Measurements from ENCODE around the gene CHST8.

The CHST8 gene

GRCh38 chr19:33618884-33619283 is 2.9 kb upstream of the CHST8 start:
- DNase-seq, result no peak

GRCh38 chr19:33620611-33621010 is 1.1 kb upstream of the CHST8 start:
- DNase-seq, result no peak

GRCh38 chr19:33621065-33621785 is 528 bp upstream of the CHST8 start:
- DNase-seq, result no peak

- DNase-seq, result no peak
Observed at GRCh38 chr19:33622505-33622808, 704 bp downstream of the CHST8 start.

- no peak for DNase-seq
Observed at GRCh38 chr19:33622809-33623511, 1.2 kb downstream of the CHST8 start.

DNA sequence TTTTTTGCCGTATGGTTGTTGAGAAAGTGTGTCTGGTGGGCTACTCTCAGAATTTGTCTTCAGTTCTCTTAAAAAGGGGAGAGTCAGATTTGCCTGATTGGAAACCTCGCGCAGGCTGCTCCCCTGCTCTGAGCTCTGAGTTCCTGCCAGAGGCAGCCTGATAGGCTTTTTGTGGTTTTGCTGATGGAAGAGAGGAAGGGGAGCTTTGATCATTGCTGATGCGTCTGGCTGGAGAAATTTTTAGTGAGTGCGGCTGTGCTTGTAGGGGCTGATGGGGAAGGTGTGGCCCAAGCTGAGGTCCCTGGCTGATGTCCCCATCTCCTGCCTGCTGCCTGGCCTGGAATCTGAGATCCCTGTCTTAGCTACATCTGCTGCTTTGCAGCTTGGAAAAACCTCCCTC is 2.8 kb downstream of the CHST8 start:
- DNase-seq, result no peak

DNA sequence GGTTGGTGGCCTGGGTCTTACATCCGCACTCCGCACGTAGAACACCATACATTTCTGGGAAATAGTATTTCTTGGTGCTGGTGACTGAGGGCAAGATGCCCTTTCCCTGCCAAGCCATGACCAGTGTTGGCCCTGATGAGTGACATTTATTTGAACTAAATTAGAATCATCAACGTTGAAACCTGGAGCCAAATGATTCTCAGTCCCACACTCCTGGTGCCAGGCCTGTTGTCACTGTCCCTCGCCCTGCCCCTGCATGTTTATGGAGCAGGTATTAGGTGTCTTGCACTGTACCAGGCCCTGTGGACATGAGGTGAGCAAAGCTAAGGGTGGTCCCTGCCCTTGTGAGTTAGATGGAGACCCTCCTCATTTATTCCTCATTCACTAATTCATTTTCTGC is 5.8 kb downstream of the CHST8 start:
- no peak for DNase-seq

DNA sequence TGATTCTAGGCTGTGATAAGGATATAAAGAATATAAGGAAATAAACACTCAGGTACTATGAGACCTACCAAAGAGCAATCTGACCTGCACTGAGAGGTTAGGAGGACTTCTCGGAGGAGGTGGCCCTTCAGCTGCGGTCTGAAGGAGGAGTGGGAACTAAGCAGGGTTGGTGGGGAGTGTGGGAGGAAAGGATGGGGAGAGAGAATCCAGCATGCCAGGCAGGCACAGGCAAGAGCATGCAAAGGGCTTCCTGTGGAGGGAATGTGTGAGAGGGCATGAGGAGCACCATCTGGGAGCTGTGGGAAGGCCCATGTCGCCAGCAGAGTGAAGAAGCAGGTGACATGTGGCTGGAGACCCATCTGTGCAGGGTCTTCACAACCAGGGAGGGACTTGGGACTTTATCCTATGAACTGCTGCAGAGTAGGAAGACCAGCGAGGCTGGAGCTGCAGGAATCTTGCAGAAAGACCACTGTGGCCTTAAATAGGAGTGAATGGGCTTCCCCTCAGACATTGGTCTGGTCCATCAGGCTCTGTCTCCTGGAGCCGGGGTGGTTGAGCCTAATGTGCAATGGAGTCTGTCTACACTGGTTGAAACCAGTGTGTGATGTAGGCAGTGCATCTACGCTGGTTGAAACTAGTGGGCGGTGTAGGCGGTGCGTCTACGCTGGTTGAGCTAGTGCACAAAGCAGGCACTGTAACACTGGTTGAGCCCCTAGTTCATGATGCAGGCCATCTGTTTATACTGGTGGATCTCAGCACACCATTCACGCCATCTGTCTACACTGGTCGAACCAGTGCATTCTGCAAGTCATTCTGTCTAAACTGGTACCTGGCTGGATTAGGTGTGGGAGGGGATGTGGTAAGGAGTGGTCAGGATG is 6.4 kb downstream of the CHST8 start:
- no peak for DNase-seq

DNA sequence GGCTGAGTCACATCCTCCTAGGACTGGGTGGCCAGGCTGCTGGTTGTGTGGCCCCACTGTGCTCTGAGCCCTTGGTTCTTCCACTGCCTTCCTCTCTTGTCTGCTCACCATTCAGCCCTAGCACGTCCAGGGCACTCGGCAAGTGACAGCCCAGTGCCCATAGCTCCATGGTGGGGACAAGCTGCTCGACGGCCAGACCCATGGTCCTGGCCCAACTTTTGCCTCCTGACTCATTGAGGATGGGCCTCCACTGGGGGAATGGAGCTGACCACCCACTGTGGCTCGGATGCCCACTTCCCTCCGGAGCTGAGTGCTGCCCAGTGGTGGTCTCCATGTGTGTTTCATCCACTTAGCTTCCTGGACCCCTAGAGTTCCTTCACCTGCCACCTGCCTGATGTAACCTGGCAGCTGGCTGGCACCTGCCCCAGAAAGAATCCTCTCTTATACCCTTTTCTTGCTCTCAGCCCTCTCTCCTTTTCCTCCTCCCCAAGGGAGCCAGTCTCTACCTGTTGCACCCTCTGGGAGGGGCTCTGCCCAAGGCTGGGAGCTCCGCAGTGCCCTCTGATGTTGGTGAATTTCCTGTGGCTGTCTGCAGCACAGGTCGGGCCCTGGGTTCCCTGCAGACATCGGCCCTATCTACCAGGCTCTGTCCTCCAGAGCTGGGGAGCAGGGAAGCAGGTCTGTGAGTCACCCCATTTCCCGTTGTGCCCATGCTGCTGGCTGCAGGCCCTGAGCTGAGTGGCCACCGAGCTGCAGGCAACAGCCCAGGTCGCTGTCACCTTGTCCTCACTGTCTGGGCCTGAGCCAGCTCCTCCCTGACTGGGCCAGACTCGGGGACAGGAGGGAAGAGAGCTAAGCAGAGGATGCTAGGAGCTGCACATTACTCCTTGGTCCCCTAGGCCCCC is 7.4 kb downstream of the CHST8 start:
- DNase-seq, result peak in 1 of 2 experiments; percentile 72

DNA sequence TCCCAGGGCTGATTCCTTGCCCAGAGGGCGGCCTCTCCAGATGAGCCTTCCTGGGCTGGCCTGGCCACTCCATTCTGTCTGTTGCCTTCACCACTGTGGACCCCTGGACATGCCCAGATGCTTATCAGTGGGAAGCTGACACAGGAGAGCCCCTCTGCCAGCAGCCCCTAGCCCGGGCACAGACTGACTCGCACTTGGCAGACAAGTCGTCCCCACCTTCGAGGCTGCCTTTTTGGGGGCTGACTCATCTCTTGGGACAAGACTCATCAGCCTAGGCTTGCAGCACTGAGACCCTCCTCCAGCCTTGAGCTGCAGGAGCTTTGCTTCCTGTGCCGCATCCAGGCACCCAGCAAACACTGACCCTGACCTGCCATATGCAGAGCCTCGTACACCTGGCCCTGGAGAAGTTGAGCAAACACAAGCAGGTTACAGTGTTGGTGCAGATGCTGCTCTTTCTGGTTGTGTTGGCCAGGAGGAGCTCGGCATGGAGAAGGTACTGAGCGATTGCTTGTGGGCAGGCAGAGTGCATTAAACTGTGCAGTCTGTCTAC is 8.1 kb downstream of the CHST8 start:
- no peak for DNase-seq

DNA sequence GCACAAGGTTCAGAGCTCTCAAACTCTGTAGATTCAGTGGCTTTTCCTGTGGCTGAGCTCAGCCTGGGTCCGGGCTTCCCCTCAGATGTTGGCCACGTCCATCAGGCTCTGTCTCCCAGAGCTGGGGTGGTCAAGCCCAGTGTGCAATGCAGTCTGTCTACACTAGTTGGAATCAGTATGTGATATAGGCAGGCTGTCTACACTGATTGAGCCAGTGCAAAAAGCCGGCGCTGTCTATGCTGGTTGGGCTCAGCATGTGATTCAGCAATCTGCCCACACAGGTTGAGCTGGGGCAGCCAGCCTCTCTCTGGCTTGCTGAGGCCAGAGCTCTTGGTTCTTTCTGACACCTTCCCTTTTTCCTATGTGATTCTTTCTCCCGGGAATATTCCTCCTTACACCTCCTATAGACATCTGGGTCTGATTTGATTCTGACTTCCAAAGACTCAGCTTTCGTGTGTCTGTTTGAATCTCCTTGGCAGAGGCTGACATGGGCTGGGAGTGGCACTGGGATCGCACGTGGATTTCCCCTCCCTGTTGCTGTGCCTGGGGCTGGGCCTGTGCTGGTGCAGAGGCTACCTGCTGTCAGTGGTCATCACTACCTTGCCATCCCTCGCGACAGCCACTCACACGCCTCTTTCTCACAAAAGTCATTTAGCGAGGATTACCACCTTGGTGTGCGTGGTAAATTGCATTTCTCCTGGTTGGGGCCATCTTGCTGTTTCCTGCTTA is 9.3 kb downstream of the CHST8 start:
- DNase-seq, result no peak

GRCh38 chr19:33631609-33631973 is 9.8 kb downstream of the CHST8 start:
- no peak for DNase-seq

DNA sequence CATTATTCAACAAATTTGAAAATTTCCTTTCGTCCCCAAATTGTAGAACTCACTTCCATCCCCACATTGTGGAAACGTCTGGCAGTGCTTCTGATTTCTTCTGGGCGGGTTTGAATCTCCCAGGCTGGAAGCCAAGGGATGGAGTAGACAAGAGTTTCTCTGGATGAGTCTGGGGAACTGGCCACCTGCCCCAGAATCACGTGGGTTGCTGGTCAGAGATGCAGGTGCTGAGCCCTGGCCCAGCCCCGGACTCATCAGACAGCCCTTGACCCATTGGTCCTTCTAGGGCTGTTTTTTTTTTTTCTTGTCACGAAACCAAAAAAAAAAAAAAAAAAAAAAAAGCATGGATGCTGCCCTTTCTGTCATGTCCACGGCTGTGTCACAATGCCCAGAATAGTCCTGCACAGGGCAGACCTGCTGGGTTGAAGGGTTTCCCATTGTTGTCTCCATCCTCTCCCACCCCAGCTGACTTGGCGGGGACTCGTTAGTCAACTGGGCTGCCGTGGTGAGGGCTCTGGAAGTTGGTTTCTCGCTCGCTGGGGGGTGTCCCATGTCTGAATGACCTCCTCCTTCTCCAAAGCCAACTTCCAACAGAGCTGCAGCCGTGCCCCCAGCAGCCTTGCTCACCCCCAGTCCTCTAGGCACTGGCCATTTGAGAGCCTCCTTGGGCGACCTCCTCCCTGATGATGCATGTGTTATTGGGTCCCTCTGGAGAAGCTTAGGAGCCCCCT is 12.8 kb downstream of the CHST8 start:
- no peak for DNase-seq

DNA sequence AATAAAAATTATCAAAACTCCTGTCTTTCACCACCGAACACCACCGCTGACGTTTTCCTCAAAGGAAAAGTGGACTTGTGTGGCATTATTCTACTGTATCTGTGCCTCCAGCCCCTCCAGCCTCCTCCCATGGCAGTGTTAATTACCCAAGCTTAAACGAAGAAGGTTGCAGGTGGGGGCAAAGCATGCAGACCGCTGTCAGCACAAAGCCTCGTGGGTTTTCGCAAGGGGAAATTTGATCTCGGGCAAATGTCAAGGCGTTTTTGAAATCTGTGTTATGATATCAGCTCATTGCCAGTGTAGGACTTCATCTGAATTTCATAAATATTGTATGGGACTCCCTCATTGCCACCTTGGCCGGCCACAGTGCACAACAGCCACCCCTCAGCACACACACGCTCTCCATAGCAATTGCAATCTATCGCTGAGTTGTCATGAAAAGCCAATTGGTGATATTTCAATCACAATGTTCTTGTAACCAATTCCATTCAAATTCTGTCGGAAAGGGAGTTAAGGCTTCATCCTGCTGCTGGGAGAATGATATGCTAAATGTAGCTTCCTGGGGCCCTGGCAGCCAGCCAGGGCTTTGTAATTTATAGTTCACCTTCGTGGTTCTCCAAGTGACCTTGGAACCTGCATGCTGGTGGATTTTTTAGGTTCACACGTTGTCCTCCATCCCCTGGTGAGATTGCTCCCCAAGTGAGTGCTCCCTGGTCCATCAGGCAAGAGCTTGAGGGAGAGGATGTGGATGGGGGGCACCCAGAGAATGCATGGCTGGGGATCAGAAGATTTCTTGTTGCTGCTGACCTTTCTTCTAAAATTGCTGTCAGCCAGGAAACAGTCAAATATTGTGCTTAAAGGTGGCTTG is 16.6 kb downstream of the CHST8 start:
- DNase-seq, result no peak

GRCh38 chr19:33639035-33639681 is 17.4 kb downstream of the CHST8 start:
- DNase-seq, result peak in 1 of 2 experiments; percentile 36

DNA sequence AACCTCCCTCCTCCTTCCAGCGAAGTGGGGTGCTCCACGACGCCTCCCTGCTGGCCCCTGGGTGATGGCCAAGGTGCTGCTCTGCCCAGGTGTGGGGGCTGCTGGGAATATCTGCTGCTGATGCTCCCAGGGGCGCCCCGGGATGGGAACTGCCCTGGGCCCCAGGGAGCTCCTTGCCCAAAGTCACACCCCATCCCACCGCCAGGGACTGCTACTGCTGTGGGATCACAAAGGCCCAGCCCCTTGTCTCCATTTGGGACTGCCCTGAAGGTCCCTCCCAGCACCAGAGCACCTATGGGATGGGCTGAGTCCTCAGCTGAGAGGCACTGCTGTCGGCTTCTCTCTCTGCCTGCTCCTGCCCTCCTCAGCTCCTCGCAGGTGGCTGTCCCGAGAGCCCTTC is 19.0 kb downstream of the CHST8 start:
- DNase-seq, result no peak

DNA sequence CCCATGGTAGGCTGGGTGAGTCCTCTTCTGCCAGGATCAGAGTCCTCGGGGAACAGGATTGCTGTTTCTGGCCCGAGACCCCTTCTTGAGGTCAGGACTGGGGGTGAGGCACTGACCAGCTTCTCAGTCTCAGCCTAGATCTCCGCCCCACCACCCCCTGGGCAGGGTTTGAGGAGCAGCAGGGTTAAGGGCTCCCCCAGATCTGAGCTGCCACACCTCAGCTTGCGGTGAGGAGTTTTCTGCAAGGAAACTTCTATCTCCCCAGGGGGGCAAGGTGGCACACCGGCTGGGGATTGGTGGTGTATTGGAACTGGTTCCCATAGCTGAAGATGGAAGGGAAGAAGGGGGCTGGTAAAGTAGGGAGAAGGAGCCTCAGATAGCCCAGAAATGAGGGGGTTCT is 19.5 kb downstream of the CHST8 start:
- no peak for DNase-seq

DNA sequence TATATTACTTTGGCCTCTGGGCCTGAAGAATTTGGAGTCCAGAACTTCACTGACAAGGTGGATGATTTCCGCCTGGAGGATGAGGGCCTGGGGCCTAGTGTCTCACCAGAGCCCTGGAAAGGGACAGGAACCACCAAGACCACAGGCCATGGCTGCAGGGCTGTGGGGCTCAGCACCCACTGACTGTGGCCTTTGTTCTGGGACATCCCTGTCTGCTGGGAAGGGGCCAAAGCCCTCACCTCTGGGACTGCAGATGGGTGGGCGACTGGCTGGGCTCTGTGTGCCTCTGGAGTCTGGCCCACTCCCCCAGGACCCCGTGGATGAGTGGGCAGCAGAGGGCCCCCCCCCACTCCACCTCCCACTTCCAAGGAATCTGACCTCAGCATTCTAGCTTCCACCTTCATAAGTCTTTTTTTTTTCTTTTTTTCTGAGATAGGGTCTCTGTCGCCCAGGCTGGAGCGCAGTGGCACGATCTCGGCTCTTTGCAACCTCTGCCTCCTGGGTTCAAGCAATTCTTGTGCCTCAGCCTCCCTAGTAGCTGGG is 20.3 kb downstream of the CHST8 start:
- no peak for DNase-seq

GRCh38 chr19:33644284-33644836 is 22.6 kb downstream of the CHST8 start:
- DNase-seq, result no peak

Measured in cerebellar nuclear complex (tissue), 1 donor.